WTC11 (cell line): ENCODE results near the gene FBXL7. TPM values are rescaled to one million over a fixed set of nuclear protein-coding genes. Genes with fewer than 3 reads are reported as not detected.

ENCODE experiments used
- ATAC-seq: fragments of 200-7000 bp; cut with Tn5 transposase; 2 replicates; pipeline ENCODE4 v1.10.0; 2021; ENCODE audit warnings: mild to moderate bottlenecking, moderate library complexity
- CTCF ChIA-PET: fragments of 300-600 bp; sonication (Branson Sonifier 250); formaldehyde crosslinking; loops from one replicate; lab custom pipeline; 2021; ENCODE audit warnings: antibody characterized with exemption; lab: Charles Lee
- POLR2A ChIA-PET: fragments of 350-600 bp; sonication (Branson Sonifier 250); formaldehyde crosslinking; loops from one replicate; lab custom pipeline; 2021; ENCODE audit warnings: antibody characterized with exemption; lab: Charles Lee
- DNase-seq: peaks from one replicate; pipeline ENCODE4 v3.0.0; 2021; ENCODE audit warnings: low spot score
- H3K27ac Mint-ChIP-seq: 2 replicates; pipeline ENCODE4 v1.8.0; 2021; ENCODE audit warnings: mixed read lengths
- H3K27me3 Mint-ChIP-seq: 2 replicates; pipeline ENCODE4 v1.8.0; 2021; ENCODE audit warnings: low read depth, mild to moderate bottlenecking, moderate library complexity, mixed read lengths
- H3K36me3 Mint-ChIP-seq: 2 replicates; pipeline ENCODE4 v1.8.0; 2021; ENCODE audit warnings: mixed read lengths
- H3K4me1 Mint-ChIP-seq: 2 replicates; pipeline ENCODE4 v1.8.0; 2022; ENCODE audit warnings: mixed read lengths
- H3K4me3 Mint-ChIP-seq: 2 replicates; pipeline ENCODE4 v1.8.0; 2021; ENCODE audit warnings: mild to moderate bottlenecking, moderate library complexity, mixed read lengths
- H3K9me3 Mint-ChIP-seq: 2 replicates; pipeline ENCODE4 v1.8.0; 2021; ENCODE audit warnings: mixed read lengths
- E2F1 ChIP-seq: sonication (generic); formaldehyde crosslinking; IDR thresholded peaks from 2 replicates; pipeline ENCODE4 v1.8.0; 2022; ENCODE audit warnings: mild to moderate bottlenecking, missing genetic modification reagents
- EMX1 ChIP-seq: fragments of 250-450 bp; sonication (Bioruptor Pico); IDR thresholded peaks from 2 replicates; pipeline ENCODE4 v1.8.0; 2021; ENCODE audit warnings: mild to moderate bottlenecking
- FOXJ3 ChIP-seq: sonication (generic); formaldehyde crosslinking; IDR thresholded peaks from 2 replicates; pipeline ENCODE4 v1.9.0; 2021; ENCODE audit warnings: missing genetic modification reagents, mild to moderate bottlenecking, borderline replicate concordance
- HMGXB4 ChIP-seq: sonication (generic); formaldehyde crosslinking; IDR thresholded peaks from 2 replicates; pipeline ENCODE4 v1.8.1; 2023; ENCODE audit warnings: mild to moderate bottlenecking, moderate library complexity, missing genetic modification reagents
- IRF1 ChIP-seq: sonication (generic); formaldehyde crosslinking; IDR thresholded peaks from 2 replicates; pipeline ENCODE4 v1.8.0; 2023; ENCODE audit warnings: missing genetic modification reagents
- IRF2 ChIP-seq: sonication (generic); formaldehyde crosslinking; IDR thresholded peaks from 2 replicates; pipeline ENCODE4 v1.8.0; 2022; ENCODE audit warnings: low read depth, missing genetic modification reagents, borderline replicate concordance
- NR1H2 ChIP-seq: sonication (generic); formaldehyde crosslinking; IDR thresholded peaks from 2 replicates; pipeline ENCODE4 v1.9.0; 2021; ENCODE audit warnings: mild to moderate bottlenecking, moderate library complexity, missing genetic modification reagents
- NR2C2 ChIP-seq: sonication (generic); formaldehyde crosslinking; IDR thresholded peaks from 2 replicates; pipeline ENCODE4 v1.8.0; 2022; ENCODE audit warnings: mild to moderate bottlenecking, missing genetic modification reagents
- NR3C1 ChIP-seq: sonication (generic); formaldehyde crosslinking; conservative IDR thresholded peaks from 2 replicates; pipeline ENCODE4 v1.8.1; 2023; ENCODE audit warnings: low read depth, mild to moderate bottlenecking, missing genetic modification reagents
- TEAD4 ChIP-seq: sonication (generic); formaldehyde crosslinking; IDR thresholded peaks from 2 replicates; pipeline ENCODE4 v1.8.0; 2022; ENCODE audit warnings: mild to moderate bottlenecking, missing genetic modification reagents
- ZNF138 ChIP-seq: sonication (generic); formaldehyde crosslinking; conservative IDR thresholded peaks from 2 replicates; pipeline ENCODE4 v1.8.1; 2022; ENCODE audit warnings: mild to moderate bottlenecking, moderate library complexity, missing genetic modification reagents
- ZNF219 ChIP-seq: sonication (generic); formaldehyde crosslinking; IDR thresholded peaks from 2 replicates; pipeline ENCODE4 v1.8.0; 2023; ENCODE audit warnings: missing genetic modification reagents, mild to moderate bottlenecking, borderline replicate concordance
- ZNF317 ChIP-seq: sonication (generic); formaldehyde crosslinking; IDR thresholded peaks from 2 replicates; pipeline ENCODE4 v1.8.1; 2023; ENCODE audit warnings: low read depth, mild to moderate bottlenecking, moderate library complexity, missing genetic modification reagents, borderline replicate concordance
- ZNF416 ChIP-seq: fragments of 250-450 bp; sonication (Bioruptor Pico); IDR thresholded peaks from 2 replicates; pipeline ENCODE4 v1.9.0; 2021; ENCODE audit warnings: mild to moderate bottlenecking, inconsistent platforms
- ZNF423 ChIP-seq: fragments of 250-450 bp; sonication (Bioruptor Pico); IDR thresholded peaks from 2 replicates; pipeline ENCODE4 v2.1.2; 2022; ENCODE audit warnings: mild to moderate bottlenecking, moderate library complexity
- ZNF425 ChIP-seq: fragments of 250-450 bp; sonication (Bioruptor Pico); conservative IDR thresholded peaks from 2 replicates; pipeline ENCODE4 v1.9.0; 2021; ENCODE audit warnings: mild to moderate bottlenecking
- total RNA-seq: library from RNA; stranded (reverse); gene quantifications from 3 replicates; pipeline ENCODE4 v1.2.3, GENCODE V29; 2021
- TF ChIP-seq, protein P1 (sequence below): sonication (generic); formaldehyde crosslinking; IDR thresholded peaks from 2 replicates; pipeline ENCODE4 v1.8.0; 2022; ENCODE audit warnings: mild to moderate bottlenecking, missing genetic modification reagents
- TF ChIP-seq, protein P2 (sequence below): fragments of 250-450 bp; sonication (Bioruptor Pico); IDR thresholded peaks from 2 replicates; pipeline ENCODE4 v1.9.0; 2021; ENCODE audit warnings: mild to moderate bottlenecking, borderline replicate concordance
- TF ChIP-seq, protein P3 (sequence below): fragments of 250-450 bp; sonication (Bioruptor Pico); IDR thresholded peaks from 2 replicates; pipeline ENCODE4 v1.9.0; 2021; ENCODE audit warnings: mild to moderate bottlenecking

The FBXL7 gene
- total RNA-seq, 1 experiment from 2014 or later: 13.8 TPM

GRCh38 chr5:15885156-15885555, 385.2 kb downstream of the FBXL7 start:
- TF ChIP-seq, protein P1, sequence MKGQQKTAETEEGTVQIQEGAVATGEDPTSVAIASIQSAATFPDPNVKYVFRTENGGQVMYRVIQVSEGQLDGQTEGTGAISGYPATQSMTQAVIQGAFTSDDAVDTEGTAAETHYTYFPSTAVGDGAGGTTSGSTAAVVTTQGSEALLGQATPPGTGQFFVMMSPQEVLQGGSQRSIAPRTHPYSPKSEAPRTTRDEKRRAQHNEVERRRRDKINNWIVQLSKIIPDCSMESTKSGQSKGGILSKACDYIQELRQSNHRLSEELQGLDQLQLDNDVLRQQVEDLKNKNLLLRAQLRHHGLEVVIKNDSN (CRISPR knock-in tag): no peak
- TF ChIP-seq ZNF219 (CRISPR knock-in tag): no peak
- TF ChIP-seq ZNF138: no peak
- TF ChIP-seq IRF1 (CRISPR knock-in tag): no peak
- no peak for TF ChIP-seq E2F1
- no peak for TF ChIP-seq TEAD4 (CRISPR knock-in tag)
- TF ChIP-seq, protein P2, sequence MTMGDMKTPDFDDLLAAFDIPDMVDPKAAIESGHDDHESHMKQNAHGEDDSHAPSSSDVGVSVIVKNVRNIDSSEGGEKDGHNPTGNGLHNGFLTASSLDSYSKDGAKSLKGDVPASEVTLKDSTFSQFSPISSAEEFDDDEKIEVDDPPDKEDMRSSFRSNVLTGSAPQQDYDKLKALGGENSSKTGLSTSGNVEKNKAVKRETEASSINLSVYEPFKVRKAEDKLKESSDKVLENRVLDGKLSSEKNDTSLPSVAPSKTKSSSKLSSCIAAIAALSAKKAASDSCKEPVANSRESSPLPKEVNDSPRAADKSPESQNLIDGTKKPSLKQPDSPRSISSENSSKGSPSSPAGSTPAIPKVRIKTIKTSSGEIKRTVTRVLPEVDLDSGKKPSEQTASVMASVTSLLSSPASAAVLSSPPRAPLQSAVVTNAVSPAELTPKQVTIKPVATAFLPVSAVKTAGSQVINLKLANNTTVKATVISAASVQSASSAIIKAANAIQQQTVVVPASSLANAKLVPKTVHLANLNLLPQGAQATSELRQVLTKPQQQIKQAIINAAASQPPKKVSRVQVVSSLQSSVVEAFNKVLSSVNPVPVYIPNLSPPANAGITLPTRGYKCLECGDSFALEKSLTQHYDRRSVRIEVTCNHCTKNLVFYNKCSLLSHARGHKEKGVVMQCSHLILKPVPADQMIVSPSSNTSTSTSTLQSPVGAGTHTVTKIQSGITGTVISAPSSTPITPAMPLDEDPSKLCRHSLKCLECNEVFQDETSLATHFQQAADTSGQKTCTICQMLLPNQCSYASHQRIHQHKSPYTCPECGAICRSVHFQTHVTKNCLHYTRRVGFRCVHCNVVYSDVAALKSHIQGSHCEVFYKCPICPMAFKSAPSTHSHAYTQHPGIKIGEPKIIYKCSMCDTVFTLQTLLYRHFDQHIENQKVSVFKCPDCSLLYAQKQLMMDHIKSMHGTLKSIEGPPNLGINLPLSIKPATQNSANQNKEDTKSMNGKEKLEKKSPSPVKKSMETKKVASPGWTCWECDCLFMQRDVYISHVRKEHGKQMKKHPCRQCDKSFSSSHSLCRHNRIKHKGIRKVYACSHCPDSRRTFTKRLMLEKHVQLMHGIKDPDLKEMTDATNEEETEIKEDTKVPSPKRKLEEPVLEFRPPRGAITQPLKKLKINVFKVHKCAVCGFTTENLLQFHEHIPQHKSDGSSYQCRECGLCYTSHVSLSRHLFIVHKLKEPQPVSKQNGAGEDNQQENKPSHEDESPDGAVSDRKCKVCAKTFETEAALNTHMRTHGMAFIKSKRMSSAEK (CRISPR knock-in tag): no peak
- no peak for TF ChIP-seq NR2C2 (CRISPR knock-in tag)
- TF ChIP-seq, protein P3, sequence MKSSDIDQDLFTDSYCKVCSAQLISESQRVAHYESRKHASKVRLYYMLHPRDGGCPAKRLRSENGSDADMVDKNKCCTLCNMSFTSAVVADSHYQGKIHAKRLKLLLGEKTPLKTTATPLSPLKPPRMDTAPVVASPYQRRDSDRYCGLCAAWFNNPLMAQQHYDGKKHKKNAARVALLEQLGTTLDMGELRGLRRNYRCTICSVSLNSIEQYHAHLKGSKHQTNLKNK (CRISPR knock-in tag): no peak
- no peak for TF ChIP-seq EMX1
- TF ChIP-seq ZNF416 (CRISPR knock-in tag): no peak
- no peak for TF ChIP-seq NR1H2
- TF ChIP-seq NR3C1 (CRISPR knock-in tag): no peak
- TF ChIP-seq FOXJ3 (CRISPR knock-in tag): no peak
- TF ChIP-seq ZNF425 (CRISPR knock-in tag): no peak
- TF ChIP-seq HMGXB4 (CRISPR knock-in tag): no peak
- no peak for TF ChIP-seq ZNF317
- no peak for TF ChIP-seq IRF2
- TF ChIP-seq ZNF423 (CRISPR knock-in tag): no peak
- Mint-ChIP-seq H3K27ac (no peak overlapping the region), H3K4me3 (no peak overlapping the region), H3K4me1 (peaks cover 4% of the 10 kb centered on the region), H3K9me3 (peaks cover 17% of the 10 kb centered on the region), H3K27me3 (no peaks in the 10 kb centered on the region), H3K36me3 (no peaks in the 10 kb centered on the region; the same call in 1 of the 2 replicates)
- CTCF ChIA-PET: no interaction called here
- DNase-seq (no peak), ATAC-seq (no peak)
- POLR2A ChIA-PET: no interaction called here
